ENCODE data around the gene NMS. TPM values are rescaled to one million over a fixed set of nuclear protein-coding genes. Genes with fewer than 3 reads are reported as not detected.

The NMS gene
- total and polyA plus RNA-seq, 2 of the 8 experiments (the other 6 are each of a cell fraction or from before 2014, with no cell fraction given): not detected

- Histone ChIP-seq H3K18ac (ENCODE audit: extremely low read depth, low read length) (no peak overlapping the region), H3K23me2 (ENCODE audit: low read depth, low read length) (no peaks in the 10 kb centered on the region), H3K23ac (ENCODE audit: insufficient read length) (no peak overlapping the region), H3K4me1 (replicated peaks in 1 of 4; ENCODE audit: control insufficient read depth in 3 of 4, insufficient read depth in 4 of 4, low read length in 3 of 4) (no peaks in the 10 kb centered on the region), H3K9ac (replicated peaks in 1 of 4; ENCODE audit: extremely low read depth in 1 of 4, low read depth in 3 of 4, low read length in 3 of 4) (no peak overlapping the region), H2BK12ac (ENCODE audit: low read depth, low read length) (no peak overlapping the region), H3K4me2 (ENCODE audit: insufficient read depth in 1 of 2, low read depth in 2 of 2, low read length in 2 of 2) (no peak overlapping the region), H3K56ac (replicated peaks; ENCODE audit: insufficient read length, low read depth, low read length) (no peak overlapping the region), H3K14ac (ENCODE audit: insufficient read length) (no peak overlapping the region), H2AFZ (ENCODE audit: low read length) (no peak overlapping the region), H4K8ac (ENCODE audit: extremely low read depth, insufficient read depth, low read length) (no peak overlapping the region), H2BK120ac (replicated peaks; ENCODE audit: low read depth, low read length) (no peak overlapping the region), H3K4ac (replicated peaks; ENCODE audit: insufficient read length, low read depth, low read length) (no peak overlapping the region), H3K27ac (ENCODE audit: low read depth, low read length) (no peak overlapping the region), H2BK5ac (ENCODE audit: low read depth, low read length) (no peak overlapping the region), H3K9me3 (ENCODE audit: insufficient read depth in 2 of 2, low read depth in 1 of 2, low read length in 1 of 2) (peaks cover 4 to 7% of the 10 kb centered on the region in 2 experiments; a peak in 3 of 4 replicates), H4K91ac (replicated peaks; ENCODE audit: insufficient read length, low read length) (no peak overlapping the region), H2BK15ac (ENCODE audit: low read length) (no peak overlapping the region), H2AK5ac (ENCODE audit: low read depth, low read length) (no peak overlapping the region), H3K79me1 (ENCODE audit: low read depth, low read length) (no peaks in the 10 kb centered on the region), H4K20me1 (replicated peaks in 1 of 2; ENCODE audit: control insufficient read depth in 1 of 2, insufficient read depth in 2 of 2, low read length in 2 of 2) (no peaks in the 10 kb centered on the region), H3K79me2 (ENCODE audit: control insufficient read depth in 1 of 2, insufficient read depth in 2 of 2, low read length in 2 of 2) (no peaks in the 10 kb centered on the region), H3K4me3 (ENCODE audit: extremely low read depth in 1 of 4, insufficient read depth in 2 of 4, low read depth in 3 of 4, low read length in 4 of 4) (no peak overlapping the region), H2BK20ac (ENCODE audit: low read length) (no peak overlapping the region), H3K36me3 (ENCODE audit: control insufficient read depth in 2 of 4, insufficient read depth in 4 of 4, low read length in 3 of 4) (no peaks in the 10 kb centered on the region), H4K5ac (ENCODE audit: insufficient read length, low read depth, low read length) (no peak overlapping the region), H3K27me3 (replicated peaks in 1 of 4; ENCODE audit: control insufficient read depth in 3 of 4, extremely low read depth in 1 of 4, insufficient read depth in 3 of 4, low read length in 3 of 4) (no peaks in the 10 kb centered on the region)
- ChIA-PET POLR2A (ENCODE audit: partially characterized antibody) (no interaction called here), CTCF (ENCODE audit: partially characterized antibody) (no interaction called here)
- DNase-seq (ENCODE audit: low read depth in 1 of 2, low spot score in 2 of 2): no peak
- no peak for TF ChIP-seq EGR1 (IDR thresholded peaks at IDR 0.05; ENCODE audit: borderline replicate concordance, low read depth, low read length)
- TF ChIP-seq SP2 (IDR thresholded peaks at IDR 0.05; ENCODE audit: low read length): no peak
- TF ChIP-seq SIRT6 (IDR thresholded peaks at IDR 0.05; ENCODE audit: low read length): no peak
- no peak for TF ChIP-seq NANOG (IDR thresholded peaks at IDR 0.05; ENCODE audit: insufficient read depth, low read depth, low read length, poor library complexity, severe bottlenecking)
- TF ChIP-seq JUN (IDR thresholded peaks at IDR 0.05; ENCODE audit: low read depth, low read length): no peak
- TF ChIP-seq BCL11A (IDR thresholded peaks at IDR 0.05; ENCODE audit: low read depth in 2 of 2, low read length in 2 of 2): no peak
- no peak for TF ChIP-seq KDM1A (IDR thresholded peaks at IDR 0.05; ENCODE audit: borderline replicate concordance, low read length)
- no peak for TF ChIP-seq JUND (IDR thresholded peaks at IDR 0.05; ENCODE audit: low read length)
- no peak for TF ChIP-seq SUZ12 (IDR thresholded peaks at IDR 0.05; ENCODE audit: low read length)
- TF ChIP-seq POLR2A (IDR thresholded peaks at IDR 0.05; ENCODE audit: control extremely low read depth in 1 of 2, low read depth in 2 of 2, low read length in 2 of 2): no peak
- TF ChIP-seq MAX (IDR thresholded peaks at IDR 0.05): no peak
- no peak for TF ChIP-seq RXRA (IDR thresholded peaks at IDR 0.05; ENCODE audit: insufficient read depth, low read depth, low read length)
- TF ChIP-seq SP4 (IDR thresholded peaks at IDR 0.05; ENCODE audit: low read length): no peak
- no peak for TF ChIP-seq TAF1 (IDR thresholded peaks at IDR 0.05; ENCODE audit: low read depth, low read length)
- TF ChIP-seq YY1 (IDR thresholded peaks at IDR 0.05; ENCODE audit: low read depth, low read length): no peak
- FAIRE-seq: no peak
Observed at GRCh38 chr2:100504542-100504941, 34.3 kb downstream of the NMS start.

Data from H1 (cell line).